ENCODE results near the gene RERE.
A peak's percentile ranks its signal among the peaks of the same experiment; 100 is the strongest.

RERE gene

GRCh38 chr1:8684590-8684989 is 132.8 kb downstream of the RERE start:
- DNase-seq, result no peak

GRCh38 chr1:8682573-8682972 is 134.9 kb downstream of the RERE start:
- no peak for DNase-seq

GRCh38 chr1:8681911-8682310 is 135.5 kb downstream of the RERE start:
- no peak for DNase-seq

- DNase-seq, result no peak
Measured at GRCh38 chr1:8680664-8681650, 136.5 kb downstream of the RERE start.

GRCh38 chr1:8679929-8680663 is 137.3 kb downstream of the RERE start:
- DNase-seq, result no peak

- peak; percentile 53 for DNase-seq
Measured at GRCh38 chr1:8679395-8679800, 138.0 kb downstream of the RERE start.

- DNase-seq, result peak; percentile 18
Measured at GRCh38 chr1:8678673-8679394, 138.6 kb downstream of the RERE start.

- DNase-seq, result peak; percentile 23
Measured at GRCh38 chr1:8677782-8678181, 139.7 kb downstream of the RERE start.

GRCh38 chr1:8676813-8677212 is 140.6 kb downstream of the RERE start:
- DNase-seq, result no peak

GRCh38 chr1:8676072-8676471 is 141.4 kb downstream of the RERE start:
- DNase-seq, result no peak

- DNase-seq, result peak; percentile 73
Measured at GRCh38 chr1:8674912-8675311, 142.5 kb downstream of the RERE start.

GRCh38 chr1:8674481-8674880 is 143.0 kb downstream of the RERE start:
- DNase-seq, result no peak

- DNase-seq, result peak; percentile 73
Measured at GRCh38 chr1:8671306-8671917, 146.0 kb downstream of the RERE start.

- DNase-seq, result no peak
Measured at GRCh38 chr1:8670371-8670818, 147.0 kb downstream of the RERE start.

- no peak for DNase-seq
Measured at GRCh38 chr1:8669606-8670335, 147.7 kb downstream of the RERE start.

GRCh38 chr1:8667869-8668594 is 149.4 kb downstream of the RERE start:
- DNase-seq, result no peak

- DNase-seq, result peak; percentile 57
Measured at GRCh38 chr1:8666389-8667167, 150.9 kb downstream of the RERE start.

GRCh38 chr1:8665833-8666232 is 151.6 kb downstream of the RERE start:
- no peak for DNase-seq

- DNase-seq, result no peak
Measured at GRCh38 chr1:8664887-8665286, 152.6 kb downstream of the RERE start.

GRCh38 chr1:8663915-8664329 is 153.5 kb downstream of the RERE start:
- no peak for DNase-seq

All from fibroblast of skin of right quadriceps (primary cell).